Measurements from ENCODE around the gene DCDC2C.

The DCDC2C gene

GRCh38 chr2:3876221-3876620 is 172.8 kb downstream of the DCDC2C start:
- Histone ChIP-seq H3K4me2 (ENCODE audit: low read depth, low read length, poor library complexity, severe bottlenecking) (no peak overlapping the region), H4K20me1 (ENCODE audit: insufficient read depth, low read length, poor library complexity, severe bottlenecking) (no peaks in the 10 kb centered on the region), H3K36me3 (ENCODE audit: insufficient read depth, low read length) (no peaks in the 10 kb centered on the region), H3F3A (ENCODE audit: low read depth) (no peaks in the 10 kb centered on the region), H2AFZ (ENCODE audit: low read length) (no peak overlapping the region), H3K9ac (ENCODE audit: low read depth, low read length, poor library complexity, severe bottlenecking) (no peak overlapping the region), H3K9me2 (replicated peaks; ENCODE audit: low read depth, low read length) (no peaks in the 10 kb centered on the region), H3K9me3 (ENCODE audit: insufficient read depth, low read depth, low read length) (0 out of 2 replicates have a peak, but pooled peaks cover under 1% of the 10 kb centered on the region), H3K27me3 (ENCODE audit: insufficient read depth, low read length, poor library complexity, severe bottlenecking) (no peaks in the 10 kb centered on the region), H3K4me1 (ENCODE audit: insufficient read depth, low read length, poor library complexity, severe bottlenecking) (no peaks in the 10 kb centered on the region), H3K79me2 (ENCODE audit: insufficient read depth, low read length) (no peaks in the 10 kb centered on the region), H3K4me3 (ENCODE audit: low read length, poor library complexity, severe bottlenecking) (no peak overlapping the region)
- no peak for TF ChIP-seq CTCF (conservative IDR thresholded peaks at IDR 0.05; ENCODE audit: low read length)

DNA sequence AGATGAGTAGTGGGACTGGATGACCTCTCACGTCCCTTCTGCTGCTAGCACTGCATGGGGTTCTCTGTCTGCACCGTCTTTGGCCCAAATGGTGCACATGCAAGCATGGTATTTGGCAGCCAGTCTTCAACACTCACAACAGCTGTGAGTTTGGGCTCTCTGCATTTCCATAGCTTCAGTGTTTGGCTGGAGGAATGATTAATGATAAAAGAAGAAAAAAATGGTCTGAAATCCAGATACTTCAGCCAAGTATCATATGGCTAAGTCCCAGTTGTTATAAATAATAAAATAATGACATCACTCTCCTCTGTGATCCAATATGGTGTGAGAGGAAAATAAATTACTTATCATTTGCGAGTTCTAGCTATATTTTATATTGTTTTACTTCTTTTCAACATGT is 173.3 kb downstream of the DCDC2C start:
- Histone ChIP-seq H3K9me2 (replicated peaks; ENCODE audit: low read depth, low read length) (no peaks in the 10 kb centered on the region), H3K4me2 (ENCODE audit: low read depth, low read length, poor library complexity, severe bottlenecking) (no peak overlapping the region), H3K36me3 (ENCODE audit: insufficient read depth, low read length) (no peaks in the 10 kb centered on the region), H3K9ac (ENCODE audit: low read depth, low read length, poor library complexity, severe bottlenecking) (no peak overlapping the region), H3K4me3 (ENCODE audit: low read length, poor library complexity, severe bottlenecking) (no peak overlapping the region), H3K4me1 (ENCODE audit: insufficient read depth, low read length, poor library complexity, severe bottlenecking) (no peaks in the 10 kb centered on the region), H3K27me3 (ENCODE audit: insufficient read depth, low read length, poor library complexity, severe bottlenecking) (no peaks in the 10 kb centered on the region), H3F3A (ENCODE audit: low read depth) (no peaks in the 10 kb centered on the region), H3K9me3 (ENCODE audit: insufficient read depth, low read depth, low read length) (no peaks in the 10 kb centered on the region), H2AFZ (ENCODE audit: low read length) (no peak overlapping the region), H3K79me2 (ENCODE audit: insufficient read depth, low read length) (no peaks in the 10 kb centered on the region), H4K20me1 (ENCODE audit: insufficient read depth, low read length, poor library complexity, severe bottlenecking) (no peaks in the 10 kb centered on the region)
- no peak for TF ChIP-seq CTCF (conservative IDR thresholded peaks at IDR 0.05; ENCODE audit: low read length)
- TF ChIP-seq EZH2phosphoT487 (IDR thresholded peaks at IDR 0.05; ENCODE audit: borderline replicate concordance), result no peak

- Histone ChIP-seq H3K4me3 (ENCODE audit: low read length, poor library complexity, severe bottlenecking) (no peak overlapping the region), H3K9me2 (replicated peaks; ENCODE audit: low read depth, low read length) (no peaks in the 10 kb centered on the region), H3F3A (ENCODE audit: low read depth) (no peaks in the 10 kb centered on the region), H3K27me3 (ENCODE audit: insufficient read depth, low read length, poor library complexity, severe bottlenecking) (no peaks in the 10 kb centered on the region), H4K20me1 (ENCODE audit: insufficient read depth, low read length, poor library complexity, severe bottlenecking) (no peaks in the 10 kb centered on the region), H3K4me1 (ENCODE audit: insufficient read depth, low read length, poor library complexity, severe bottlenecking) (no peaks in the 10 kb centered on the region), H3K4me2 (ENCODE audit: low read depth, low read length, poor library complexity, severe bottlenecking) (no peak overlapping the region), H3K9ac (ENCODE audit: low read depth, low read length, poor library complexity, severe bottlenecking) (no peak overlapping the region), H3K36me3 (ENCODE audit: insufficient read depth, low read length) (no peaks in the 10 kb centered on the region), H2AFZ (ENCODE audit: low read length) (no peak overlapping the region), H3K79me2 (ENCODE audit: insufficient read depth, low read length) (no peaks in the 10 kb centered on the region), H3K9me3 (ENCODE audit: insufficient read depth, low read depth, low read length) (peaks cover 4% of the 10 kb centered on the region; the same call in 1 of the 2 replicates)
- no peak for TF ChIP-seq EZH2phosphoT487 (IDR thresholded peaks at IDR 0.05; ENCODE audit: borderline replicate concordance)
- no peak for TF ChIP-seq CTCF (conservative IDR thresholded peaks at IDR 0.05; ENCODE audit: low read length)
Measured at GRCh38 chr2:3885629-3886628, 182.6 kb downstream of the DCDC2C start.
